HTR-8/SVneo (cell line): ENCODE measurements around the gene DHRS11.
"Not testable (repeated sequence)": the region's sequence is repeated elsewhere in the genome, so short reads cannot be mapped to it uniquely, and the experiment has no call there.

Experiments used
- DNase-seq: peaks from one replicate; pipeline ENCODE4 v3.0.0; 2011; ENCODE audit warnings: low spot score, mixed read lengths; ENCODE audit not compliant: insufficient read length
- FAIRE-seq: peaks from 2 replicates; lab custom pipeline; 2011; peaks lifted over from hg19 to GRCh38; lab: Jason Lieb, UNC

Gene DHRS11

GRCh38 chr17:36592716-36593321 lies 1.1 kb downstream of the DHRS11 start:
- DNase-seq = no peak
- no peak for FAIRE-seq

GRCh38 chr17:36593656-36594316 lies 2.1 kb downstream of the DHRS11 start:
- DNase-seq (no peak), FAIRE-seq (no peak)

GRCh38 chr17:36594626-36595401 lies 3.1 kb downstream of the DHRS11 start:
- FAIRE-seq (no peak), DNase-seq (no peak)

GRCh38 chr17:36597226-36597625 lies 5.5 kb downstream of the DHRS11 start:
- no peak for FAIRE-seq
- no peak for DNase-seq

GRCh38 chr17:36597866-36598777 lies 6.4 kb downstream of the DHRS11 start:
- no peak for FAIRE-seq
- DNase-seq = no peak

- DNase-seq (no peak), FAIRE-seq (no peak)
Observed at GRCh38 chr17:36598951-36599401, 7.3 kb downstream of the DHRS11 start.

GRCh38 chr17:36599546-36600250 lies 8.0 kb downstream of the DHRS11 start:
- DNase-seq (no peak), FAIRE-seq (no peak)

GRCh38 chr17:36600465-36600864 lies 8.8 kb downstream of the DHRS11 start:
- DNase-seq = no peak
- no peak for FAIRE-seq

- no peak for DNase-seq
- no peak for FAIRE-seq
Observed at GRCh38 chr17:36600936-36601302, 9.2 kb downstream of the DHRS11 start.

GRCh38 chr17:36601303-36602029 lies 9.8 kb downstream of the DHRS11 start, which contains the start of gene MRM1:
Gene MRM1, plus strand, starts transcription at chr17:36601583. Its CDS starts 228 bp downstream, at chr17:36601811.
- FAIRE-seq = no peak

GRCh38 chr17:36602030-36602748 lies 10.5 kb downstream of the DHRS11 start:
- FAIRE-seq (no peak), DNase-seq (no peak)

More at GRCh38 chr17:36601303-36602029, 9.8 kb downstream of the DHRS11 start, which contains the start of gene MRM1:
- DNase-seq = peak; percentile 97

- DNase-seq (peak; percentile 84), FAIRE-seq (no peak)
Observed at GRCh38 chr17:36602924-36603384, 11.3 kb downstream of the DHRS11 start.

GRCh38 chr17:36605028-36605427 lies 13.3 kb downstream of the DHRS11 start:
- FAIRE-seq = not testable (repeated sequence)

GRCh38 chr17:36608280-36608679 lies 16.6 kb downstream of the DHRS11 start:
- no peak for DNase-seq
- FAIRE-seq = no peak

More at GRCh38 chr17:36605028-36605427, 13.3 kb downstream of the DHRS11 start:
- DNase-seq = not testable (repeated sequence)

GRCh38 chr17:36608794-36609497 lies 17.3 kb downstream of the DHRS11 start:
- FAIRE-seq = no peak
- no peak for DNase-seq

GRCh38 chr17:36609498-36609862 lies 17.8 kb downstream of the DHRS11 start:
- no peak for FAIRE-seq

GRCh38 chr17:36610474-36610873 lies 18.8 kb downstream of the DHRS11 start:
- no peak for DNase-seq
- FAIRE-seq = no peak

More at GRCh38 chr17:36609498-36609862, 17.8 kb downstream of the DHRS11 start:
- no peak for DNase-seq
